Endodermal cell (in vitro differentiated cells): ENCODE measurements around the gene PROSER2. TPM values are rescaled to one million over a fixed set of nuclear protein-coding genes. Genes with fewer than 3 reads are reported as not detected.
A peak's percentile ranks its signal among the peaks of the same experiment; 100 is the strongest.

Experiments used
- DNase-seq: peaks from one replicate; pipeline ENCODE4 v3.0.0-alpha.2; 2017
- H3K27ac ChIP-seq: 2 replicates; pipeline ENCODE4 v1.5.1; 2013; ENCODE audit warnings: mild to moderate bottlenecking, low read depth, low read length, moderate library complexity
- H3K27me3 ChIP-seq: 2 replicates; pipeline ENCODE4 v1.6.1; 2013; ENCODE audit warnings: mild to moderate bottlenecking, low read length, moderate library complexity; ENCODE audit not compliant: insufficient read depth, control insufficient read depth, poor library complexity, severe bottlenecking
- H3K36me3 ChIP-seq: 2 replicates; pipeline ENCODE4 v1.7.0; 2013; ENCODE audit warnings: mild to moderate bottlenecking, low read length, moderate library complexity; ENCODE audit not compliant: control insufficient read depth, insufficient read depth
- H3K4me1 ChIP-seq: one replicate; pipeline ENCODE4 v1.7.0; 2013; ENCODE audit warnings: low read length; ENCODE audit not compliant: control insufficient read depth, insufficient read depth
- H3K4me3 ChIP-seq: 2 replicates; pipeline ENCODE4 v1.5.1; 2013; ENCODE audit warnings: mild to moderate bottlenecking, low read length, moderate library complexity
- H3K9ac ChIP-seq: 2 replicates; pipeline ENCODE4 v1.6.1; 2013; ENCODE audit warnings: mild to moderate bottlenecking, low read length, moderate library complexity; ENCODE audit not compliant: poor library complexity, severe bottlenecking; ENCODE audit errors: extremely low read depth
- H3K9me3 ChIP-seq: 2 replicates; pipeline ENCODE4 v1.6.1; 2013; ENCODE audit warnings: mild to moderate bottlenecking, low read length, moderate library complexity; ENCODE audit not compliant: control insufficient read depth
- H3K27ac Mint-ChIP-seq: 2 replicates; pipeline ENCODE4 v1.8.0; 2020; ENCODE audit warnings: mixed read lengths
- H3K27me3 Mint-ChIP-seq: 2 replicates; pipeline ENCODE4 v1.8.0; 2021; ENCODE audit warnings: mild to moderate bottlenecking, mixed read lengths; ENCODE audit not compliant: insufficient read depth
- H3K36me3 Mint-ChIP-seq: 2 replicates; pipeline ENCODE4 v1.8.0; 2020; ENCODE audit warnings: low read depth, mixed read lengths
- H3K4me1 Mint-ChIP-seq: 2 replicates; pipeline ENCODE4 v1.8.0; 2020; ENCODE audit warnings: mixed read lengths
- H3K4me3 Mint-ChIP-seq: 2 replicates; pipeline ENCODE4 v1.8.0; 2020; ENCODE audit warnings: mild to moderate bottlenecking, moderate library complexity, mixed read lengths
- H3K9me3 Mint-ChIP-seq: 2 replicates; pipeline ENCODE4 v1.8.0; 2020; ENCODE audit warnings: mild to moderate bottlenecking, mixed read lengths
- WGBS, 2 experiments: methylation state at CpG; one replicate each; pipeline versions ENCODE4 v1.1.5 to v1.1.7; 2013; ENCODE audit warnings: missing lambda C conversion rate in 2 of 2, mixed read lengths in 1 of 2; ENCODE audit not compliant: insufficient coverage in 1 of 2, insufficient read length in 1 of 2; 5-methylcytosine and 5-hydroxymethylcytosine counted together
- total RNA-seq, 2 donors: library from RNA; stranded (reverse); fragmentation: NEBNext Ultra II Directional in 1 of 2; extraction: Animal tissue kit (Norgen Biotek cat#: 25700) in 1 of 2; gene quantifications; 2 replicates in 1 of 2; 3 replicates in 1 of 2; pipeline ENCODE4 v1.2.1, GENCODE V29; 2021
- TF ChIP-seq, protein P1 (sequence below): fragments of 200-600 bp; sonication (generic); conservative IDR thresholded peaks from 2 replicates; pipeline ENCODE4 v1.5.0; 2021; ENCODE audit warnings: antibody characterized with exemption, mild to moderate bottlenecking

Gene PROSER2
- total RNA-seq, 2 donors from 2014 or later = 13.2 to 18.9 TPM

GRCh38 chr10:11869743-11870460 is 46.7 kb downstream of the PROSER2 start:
- Mint-ChIP-seq H3K4me3 (peak overlapping the region; percentile 32), H3K27me3 (peaks cover 19% of the 10 kb centered on the region), H3K27ac (no peak overlapping the region), H3K4me1 (peaks cover 7% of the 10 kb centered on the region), H3K9me3 (no peaks in the 10 kb centered on the region), H3K36me3 (peaks cover 18% of the 10 kb centered on the region)
- no peaks in the 10 kb centered on the region for H3K4me1 ChIP-seq
- no peak overlapping the region for H3K9ac ChIP-seq
- no peak overlapping the region for H3K27ac ChIP-seq
- H3K4me3 ChIP-seq = no peak overlapping the region
- TF ChIP-seq, protein P1, sequence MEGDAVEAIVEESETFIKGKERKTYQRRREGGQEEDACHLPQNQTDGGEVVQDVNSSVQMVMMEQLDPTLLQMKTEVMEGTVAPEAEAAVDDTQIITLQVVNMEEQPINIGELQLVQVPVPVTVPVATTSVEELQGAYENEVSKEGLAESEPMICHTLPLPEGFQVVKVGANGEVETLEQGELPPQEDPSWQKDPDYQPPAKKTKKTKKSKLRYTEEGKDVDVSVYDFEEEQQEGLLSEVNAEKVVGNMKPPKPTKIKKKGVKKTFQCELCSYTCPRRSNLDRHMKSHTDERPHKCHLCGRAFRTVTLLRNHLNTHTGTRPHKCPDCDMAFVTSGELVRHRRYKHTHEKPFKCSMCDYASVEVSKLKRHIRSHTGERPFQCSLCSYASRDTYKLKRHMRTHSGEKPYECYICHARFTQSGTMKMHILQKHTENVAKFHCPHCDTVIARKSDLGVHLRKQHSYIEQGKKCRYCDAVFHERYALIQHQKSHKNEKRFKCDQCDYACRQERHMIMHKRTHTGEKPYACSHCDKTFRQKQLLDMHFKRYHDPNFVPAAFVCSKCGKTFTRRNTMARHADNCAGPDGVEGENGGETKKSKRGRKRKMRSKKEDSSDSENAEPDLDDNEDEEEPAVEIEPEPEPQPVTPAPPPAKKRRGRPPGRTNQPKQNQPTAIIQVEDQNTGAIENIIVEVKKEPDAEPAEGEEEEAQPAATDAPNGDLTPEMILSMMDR = no peak
- peak; percentile 70 for DNase-seq
- WGBS, 2 experiments = 87 to 96% methylated on average over 9 to 78 of the region's 78 CpGs
- H3K36me3 ChIP-seq = peaks cover 10% of the 10 kb centered on the region
- H3K27me3 ChIP-seq = no peaks in the 10 kb centered on the region
- H3K9me3 ChIP-seq = no peaks in the 10 kb centered on the region

DNA sequence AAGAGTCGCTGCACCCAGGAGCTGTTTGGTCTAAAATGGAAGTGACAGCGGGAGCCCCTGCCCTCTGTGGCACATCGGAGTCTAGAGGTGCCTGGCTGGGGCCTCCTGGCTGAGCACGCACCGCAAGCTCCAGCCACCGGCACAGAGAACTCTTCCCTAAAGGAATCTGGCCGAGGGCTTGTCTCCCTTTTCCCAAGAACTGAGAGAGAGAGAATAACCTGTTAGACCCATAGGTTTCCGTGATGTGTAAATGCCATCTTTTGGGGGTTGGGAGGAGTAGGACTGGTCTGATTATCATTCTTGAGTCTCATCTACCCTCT is 47.3 kb downstream of the PROSER2 start:
- Mint-ChIP-seq H3K36me3 (peaks cover 18% of the 10 kb centered on the region), H3K27me3 (peaks cover 19% of the 10 kb centered on the region), H3K4me3 (peak overlapping the region; percentile 32), H3K4me1 (peaks cover 12% of the 10 kb centered on the region), H3K27ac (no peak overlapping the region), H3K9me3 (no peaks in the 10 kb centered on the region)
- Histone ChIP-seq H3K4me1 (peaks cover 5% of the 10 kb centered on the region), H3K9me3 (no peaks in the 10 kb centered on the region), H3K27me3 (no peaks in the 10 kb centered on the region), H3K36me3 (peaks cover 10% of the 10 kb centered on the region), H3K4me3 (no peak overlapping the region), H3K27ac (no peak overlapping the region), H3K9ac (no peak overlapping the region)
- TF ChIP-seq, protein P1 = no peak
- 92 to 94% methylated on average over 6 to 8 of the region's 8 CpGs for WGBS, 2 experiments
- DNase-seq = no peak

DNA sequence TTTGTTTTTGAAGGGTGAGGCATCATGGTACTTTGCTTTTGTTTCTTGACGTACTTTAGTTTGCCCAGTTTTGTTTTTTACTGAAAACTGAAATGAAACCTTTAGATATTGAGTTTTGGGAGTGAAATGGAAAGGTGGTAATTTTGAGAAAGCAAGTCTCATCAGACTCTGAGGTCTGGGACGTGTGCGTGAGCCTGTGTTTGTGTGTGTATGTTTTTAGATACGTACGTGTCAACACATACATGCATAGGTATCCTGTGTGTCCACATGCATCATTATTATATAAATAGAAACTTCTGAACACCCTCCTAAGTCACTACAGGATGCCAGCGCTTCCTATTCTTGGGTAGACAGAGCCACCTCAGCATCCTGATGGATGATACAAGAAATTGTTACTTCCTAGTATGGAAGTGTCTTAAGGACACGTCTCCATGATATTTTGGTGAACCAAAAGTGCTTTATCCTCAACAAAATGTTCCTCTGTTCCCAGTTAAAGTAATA is 47.8 kb downstream of the PROSER2 start:
- no peaks in the 10 kb centered on the region for H3K9me3 ChIP-seq
- Mint-ChIP-seq H3K4me1 (peaks cover 16% of the 10 kb centered on the region), H3K4me3 (no peak overlapping the region), H3K36me3 (peaks cover 18% of the 10 kb centered on the region), H3K27me3 (peaks cover 19% of the 10 kb centered on the region), H3K9me3 (no peaks in the 10 kb centered on the region), H3K27ac (no peak overlapping the region)
- TF ChIP-seq, protein P1 = no peak
- H3K27me3 ChIP-seq = no peaks in the 10 kb centered on the region
- H3K27ac ChIP-seq = no peak overlapping the region
- no peak overlapping the region for H3K9ac ChIP-seq
- DNase-seq = no peak
- WGBS, 2 experiments = 92 to 100% methylated on average over 3 to 7 of the region's 7 CpGs
- H3K4me3 ChIP-seq = no peak overlapping the region
- peaks cover 10% of the 10 kb centered on the region for H3K36me3 ChIP-seq
- H3K4me1 ChIP-seq = peaks cover 6% of the 10 kb centered on the region
